OCI-LY1 (cell line): Measurements from ENCODE around the gene FGF22.

Source experiments
- CTCF ChIP-seq: fragments of 200-600 bp; sonication (generic), shearing (Covaris generic); IDR thresholded peaks from 2 replicates; pipeline ENCODE4 v1.5.1; 2017; ENCODE audit warnings: mild to moderate bottlenecking, antibody characterized with exemption, low read length, moderate library complexity, mixed read lengths
- EZH2 ChIP-seq: fragments of 200-600 bp; sonication (generic), shearing (Covaris generic); IDR thresholded peaks from 2 replicates; pipeline ENCODE4 v1.8.0; 2017; ENCODE audit warnings: borderline replicate concordance, mixed run types, mild to moderate bottlenecking, antibody characterized with exemption, low read length, moderate library complexity, mixed read lengths

DNA sequence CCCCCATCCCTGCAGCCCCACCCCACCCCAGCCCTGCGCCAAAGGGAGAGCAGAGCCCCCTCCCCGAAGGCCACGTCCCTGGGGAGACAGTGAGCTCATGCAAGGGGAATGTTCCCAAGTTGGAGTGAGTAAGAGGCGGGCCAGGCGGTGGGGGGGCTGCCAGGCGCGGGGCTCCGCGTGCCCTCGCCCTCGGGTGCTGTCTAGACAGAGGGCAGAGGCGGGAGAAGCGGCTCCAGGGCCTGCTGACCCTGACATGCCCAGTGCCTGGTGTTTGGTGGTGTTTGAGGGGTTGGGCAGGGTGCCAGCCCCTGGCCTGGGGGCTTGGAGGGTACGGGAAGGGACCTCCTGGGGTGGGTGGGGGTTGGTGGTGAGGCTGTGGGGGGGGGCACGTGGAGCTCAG lies 37.5 kb downstream of the FGF22 start:
- TF ChIP-seq CTCF (no peak), EZH2 (no peak)
